ENCODE measurements around the gene PVRIG. TPM values are rescaled to one million over a fixed set of nuclear protein-coding genes. Genes with fewer than 3 reads are reported as not detected.
"Not testable (repeated sequence)": the region's sequence is repeated elsewhere in the genome, so short reads cannot be mapped to it uniquely, and the experiment has no call there.

PVRIG gene
- not detected in 2 replicates for total RNA-seq (2014; rRNA removed; shearing (Covaris generic); ENCODE audit: low replicate concordance)

DNA sequence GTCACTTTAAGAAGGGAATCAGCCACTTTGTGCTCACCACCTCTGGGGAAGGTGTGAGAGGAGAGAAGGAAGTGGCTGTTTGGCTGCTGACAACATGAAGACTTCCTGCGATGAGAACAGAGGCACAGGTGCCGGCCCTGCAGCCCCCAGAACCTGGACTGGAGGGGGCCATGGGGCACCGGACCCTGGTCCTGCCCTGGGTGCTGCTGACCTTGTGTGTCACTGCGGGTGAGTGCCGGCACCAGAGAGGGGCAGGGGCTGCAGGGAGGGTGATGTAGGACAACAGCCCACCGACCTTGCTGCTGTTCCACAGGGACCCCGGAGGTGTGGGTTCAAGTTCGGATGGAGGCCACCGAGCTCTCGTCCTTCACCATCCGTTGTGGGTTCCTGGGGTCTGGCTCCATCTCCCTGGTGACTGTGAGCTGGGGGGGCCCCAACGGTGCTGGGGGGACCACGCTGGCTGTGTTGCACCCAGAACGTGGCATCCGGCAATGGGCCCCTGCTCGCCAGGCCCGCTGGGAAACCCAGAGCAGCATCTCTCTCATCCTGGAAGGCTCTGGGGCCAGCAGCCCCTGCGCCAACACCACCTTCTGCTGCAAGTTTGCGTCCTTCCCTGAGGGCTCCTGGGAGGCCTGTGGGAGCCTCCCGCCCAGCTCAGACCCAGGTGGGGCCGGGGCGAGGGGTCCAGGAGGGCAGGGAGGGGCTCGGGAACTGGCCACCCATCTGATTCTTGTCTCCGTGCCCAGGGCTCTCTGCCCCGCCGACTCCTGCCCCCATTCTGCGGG, at the start of gene PVRIG:
Gene PVRIG (plus strand): TSS at position 149 of the 785 bp plus-strand sequence. CDS start 22 bp downstream, at position 171.
- H3K27me3 ChIP-seq, H3K4me3 ChIP-seq, H3K36me3 ChIP-seq, DNase-seq, H3K9me3 ChIP-seq: not testable (repeated sequence)

DNA sequence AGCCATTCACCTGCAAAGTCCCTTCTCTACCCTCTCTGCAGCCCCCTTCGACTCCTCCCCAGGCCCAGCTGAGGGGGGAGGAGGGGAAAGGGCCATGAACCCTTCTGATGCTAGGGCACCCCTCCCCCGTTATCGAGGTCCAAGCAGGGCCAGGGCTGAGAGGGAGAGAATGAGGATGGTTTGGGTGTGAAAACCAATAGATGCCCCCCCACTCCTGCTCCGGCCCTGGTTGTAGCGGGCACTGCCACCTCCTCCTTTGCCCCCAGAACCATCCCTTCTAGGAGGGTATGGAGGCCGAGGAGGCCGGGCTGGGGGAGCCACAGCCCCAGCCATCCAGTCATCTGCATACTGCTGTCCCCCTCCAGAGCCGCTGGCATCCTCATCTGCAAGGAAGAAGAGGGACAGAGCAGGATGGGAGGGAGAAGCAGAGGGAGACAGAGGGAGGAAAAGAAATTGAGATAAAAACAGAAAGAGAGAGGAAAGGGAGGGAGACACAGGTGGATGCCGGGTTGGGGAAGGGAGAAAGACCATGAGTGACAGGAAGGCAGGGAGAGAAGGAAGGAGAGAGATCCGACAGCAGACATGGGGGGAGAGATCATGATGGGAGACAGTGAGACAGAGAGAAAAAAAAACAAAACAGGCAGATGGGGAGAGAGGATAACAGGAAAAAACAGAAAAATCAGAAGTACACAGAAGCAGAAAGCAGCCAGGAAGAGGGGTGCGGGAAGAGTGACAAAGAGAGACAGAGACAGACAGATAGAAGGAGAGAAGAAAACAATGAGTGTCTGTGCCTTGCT, 49.5 kb upstream of the PVRIG start:
- Histone ChIP-seq H3K27me3 (no peaks in the 10 kb centered on the region), H3K4me3 (no peak overlapping the region), H3K36me3 (no peaks in the 10 kb centered on the region), H3K9me3 (no peaks in the 10 kb centered on the region)
- no peak for DNase-seq

DNA sequence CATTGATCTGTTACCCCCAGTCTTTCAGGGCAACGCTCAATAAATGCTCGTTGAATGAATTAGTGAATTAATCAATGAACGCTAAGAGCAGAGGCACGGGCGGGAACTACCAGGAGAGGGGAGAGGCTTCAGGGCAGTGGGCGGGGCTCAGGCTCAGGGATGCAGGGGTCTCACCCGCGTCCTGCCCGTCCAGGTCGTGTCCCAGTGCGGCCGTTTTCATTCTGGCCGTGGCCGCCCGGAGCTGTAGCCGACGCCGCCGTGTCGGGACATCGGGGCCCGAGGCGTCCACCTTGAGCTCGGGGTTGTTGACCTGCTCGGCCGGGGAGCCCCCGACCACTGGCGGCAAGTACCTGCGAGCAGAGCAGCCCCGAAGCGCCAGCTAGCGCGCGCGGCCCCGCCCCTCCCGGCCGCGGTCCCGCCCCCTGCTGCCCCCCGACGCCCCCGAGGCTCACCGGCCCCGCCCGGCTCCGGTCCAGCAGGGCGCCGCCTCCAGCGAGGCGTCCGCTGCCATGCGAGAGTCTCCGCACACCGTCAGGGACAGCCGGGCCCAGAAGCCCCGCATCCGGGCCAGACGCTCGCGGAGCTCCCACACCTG, 48.6 kb upstream of the PVRIG start:
- no peaks in the 10 kb centered on the region for H3K27me3 ChIP-seq
- H3K36me3 ChIP-seq = no peaks in the 10 kb centered on the region
- no peaks in the 10 kb centered on the region for H3K9me3 ChIP-seq
- DNase-seq = no peak
- no peak overlapping the region for H3K4me3 ChIP-seq

DNA sequence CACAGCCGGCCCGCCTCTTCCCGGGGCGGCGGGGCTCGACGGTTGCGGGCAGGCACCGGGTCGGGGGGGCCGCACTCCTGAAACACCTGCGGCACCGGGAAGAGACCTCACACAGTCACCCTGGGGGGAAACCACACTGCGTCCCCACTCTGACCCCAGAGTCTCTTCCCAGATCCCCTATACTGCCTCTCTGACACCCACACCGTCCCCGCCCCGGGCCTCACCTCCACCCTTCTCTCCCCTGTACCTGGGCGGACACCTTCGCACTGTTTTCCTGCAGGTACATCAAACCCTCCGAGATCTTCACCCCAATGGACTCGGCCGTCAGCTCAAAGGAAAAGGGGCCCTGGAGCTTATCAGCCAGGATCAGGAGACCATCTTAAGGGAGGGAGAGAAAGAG, 47.9 kb upstream of the PVRIG start:
- Histone ChIP-seq H3K27me3 (no peaks in the 10 kb centered on the region), H3K9me3 (no peaks in the 10 kb centered on the region), H3K36me3 (no peaks in the 10 kb centered on the region), H3K4me3 (no peak overlapping the region)
- no peak for DNase-seq

DNA sequence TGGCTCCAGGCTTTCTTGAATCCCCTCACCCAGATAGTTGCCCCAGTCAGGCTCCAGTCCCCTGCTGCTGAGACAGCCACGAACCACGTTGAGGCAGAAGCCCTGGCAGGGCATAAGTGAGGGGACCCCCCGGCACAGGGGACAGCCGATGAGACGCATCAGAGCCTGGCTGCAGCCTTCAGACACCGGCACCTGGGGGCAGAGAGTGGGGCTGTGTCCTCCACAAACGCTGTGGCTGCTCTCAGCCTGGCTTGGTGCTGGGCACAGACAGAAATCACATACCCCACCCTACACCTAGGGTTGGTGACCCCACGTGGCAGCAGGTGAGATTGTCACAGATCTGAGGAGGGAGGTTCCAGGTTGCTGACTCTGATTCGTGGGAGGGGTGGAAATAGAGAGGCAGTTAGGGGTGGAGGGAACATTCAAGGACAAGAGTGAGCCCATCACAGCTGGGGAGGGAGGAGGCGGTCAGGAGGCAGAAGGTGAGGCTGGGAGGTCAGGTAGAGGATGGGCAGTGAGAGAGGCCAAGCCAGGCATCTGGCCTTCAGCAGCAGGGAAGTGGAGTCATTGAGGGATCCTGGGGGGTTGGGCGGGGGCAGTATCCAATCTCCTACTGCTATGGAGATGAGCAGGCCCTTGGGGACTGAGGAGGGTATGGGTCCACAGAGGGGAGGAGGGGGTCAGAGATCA, 45.8 kb upstream of the PVRIG start:
- no peak overlapping the region for H3K4me3 ChIP-seq
- H3K27me3 ChIP-seq = no peaks in the 10 kb centered on the region
- H3K36me3 ChIP-seq = no peaks in the 10 kb centered on the region
- DNase-seq = no peak
- no peaks in the 10 kb centered on the region for H3K9me3 ChIP-seq

DNA sequence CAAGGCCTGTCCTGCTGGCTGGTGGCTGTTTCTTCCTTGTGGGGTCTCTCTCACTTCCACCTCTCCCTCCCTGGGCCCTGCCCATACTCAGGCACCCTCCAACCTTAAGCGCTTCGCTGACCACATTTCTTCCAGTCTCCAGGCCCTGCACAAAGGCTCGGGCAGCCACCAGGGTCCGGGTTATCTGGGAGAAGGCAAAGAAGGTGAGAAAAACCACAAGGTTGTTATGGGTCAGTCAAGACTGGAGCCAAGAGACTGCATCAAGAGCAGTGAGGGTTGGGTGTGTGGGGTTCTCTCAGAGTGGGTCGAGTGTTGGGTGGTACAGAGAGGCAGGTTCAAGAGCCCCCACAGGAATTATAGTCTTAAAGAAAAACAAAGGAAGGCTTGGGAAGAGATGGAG, 45.2 kb upstream of the PVRIG start:
- H3K27me3 ChIP-seq = no peaks in the 10 kb centered on the region
- H3K4me3 ChIP-seq = no peak overlapping the region
- DNase-seq = no peak
- H3K9me3 ChIP-seq = no peaks in the 10 kb centered on the region
- H3K36me3 ChIP-seq = no peaks in the 10 kb centered on the region

DNA sequence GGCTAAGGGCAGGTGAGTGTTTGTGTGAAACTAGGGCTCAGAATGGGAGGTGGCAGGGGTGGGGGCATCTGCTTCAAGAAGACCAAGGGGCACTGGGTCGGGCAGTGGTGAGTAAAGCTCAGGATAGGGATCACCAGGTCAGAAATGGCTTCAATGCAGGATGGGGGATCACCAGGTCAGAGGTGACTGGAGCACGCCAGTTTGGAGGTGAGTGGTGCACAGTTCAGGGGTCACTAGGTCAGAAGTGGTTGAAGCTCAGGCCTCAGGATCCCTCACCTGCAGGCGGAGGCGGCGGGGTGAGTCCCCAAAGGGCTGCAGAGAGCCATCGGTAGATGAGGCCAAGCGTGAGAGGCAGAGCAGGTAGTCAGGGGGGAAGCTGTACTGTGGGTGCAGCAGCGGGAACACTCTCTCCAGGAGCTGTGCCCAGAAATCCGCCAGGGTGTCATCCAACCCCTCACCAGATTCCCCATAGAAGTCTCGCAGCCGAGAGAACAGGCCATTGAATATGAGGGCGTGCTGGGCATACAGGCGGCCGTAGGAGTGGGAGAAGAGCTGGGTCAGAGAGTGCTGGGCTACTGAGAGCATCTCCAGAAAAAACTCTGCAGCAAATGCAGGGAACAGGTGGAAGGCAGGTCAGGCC, 44.3 kb upstream of the PVRIG start:
- Histone ChIP-seq H3K36me3 (no peaks in the 10 kb centered on the region), H3K4me3 (no peak overlapping the region), H3K27me3 (no peaks in the 10 kb centered on the region), H3K9me3 (no peaks in the 10 kb centered on the region)
- DNase-seq = no peak

DNA sequence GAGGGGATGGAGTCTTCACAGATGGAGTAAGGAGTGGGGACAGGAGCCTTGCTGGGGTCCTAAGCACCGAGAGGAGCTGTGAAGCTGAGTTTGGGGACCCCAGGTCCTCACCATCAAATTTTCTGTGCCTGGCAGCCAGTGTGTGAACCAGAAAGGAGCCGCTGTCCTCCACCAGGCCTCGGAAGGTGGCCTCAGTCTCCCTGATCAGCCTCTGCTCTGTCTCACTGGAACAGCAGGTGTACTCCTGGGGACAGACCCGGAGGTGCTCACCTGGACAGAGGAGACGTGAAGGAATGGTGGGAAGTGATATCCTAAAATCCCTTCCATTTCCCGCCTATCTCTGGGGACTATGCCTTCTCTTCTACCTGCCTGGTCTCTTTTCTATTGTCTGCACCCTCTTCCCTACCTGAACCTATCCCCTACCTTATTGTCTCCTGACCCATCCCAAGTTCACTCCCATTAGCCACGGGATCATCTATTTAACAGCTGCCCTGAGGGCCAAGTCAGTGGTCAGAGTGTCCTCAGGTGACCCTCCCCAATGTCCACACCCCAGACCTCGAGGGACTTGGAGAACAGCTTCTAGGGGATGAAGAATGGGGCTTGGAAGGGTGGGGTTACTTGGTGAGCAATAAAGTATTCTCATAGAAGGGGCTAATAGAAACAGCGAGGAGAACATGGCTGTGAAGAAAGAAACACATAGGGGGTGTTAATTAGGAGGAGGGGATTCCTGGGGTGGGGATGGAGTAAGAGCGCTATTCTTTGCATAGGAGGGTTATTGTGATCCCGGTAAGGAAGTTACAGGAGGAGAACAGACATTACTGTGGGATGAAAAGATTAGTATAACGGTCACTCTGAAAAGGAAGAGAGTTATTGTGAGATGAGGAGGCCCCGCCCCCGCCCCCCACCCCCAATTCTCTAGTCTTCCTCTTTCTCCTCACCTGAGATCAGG, 43.4 kb upstream of the PVRIG start:
- DNase-seq = no peak
- H3K4me3 ChIP-seq = peak overlapping the region; percentile 52
- no peaks in the 10 kb centered on the region for H3K9me3 ChIP-seq
- H3K27me3 ChIP-seq = no peaks in the 10 kb centered on the region
- H3K36me3 ChIP-seq = no peaks in the 10 kb centered on the region

DNA sequence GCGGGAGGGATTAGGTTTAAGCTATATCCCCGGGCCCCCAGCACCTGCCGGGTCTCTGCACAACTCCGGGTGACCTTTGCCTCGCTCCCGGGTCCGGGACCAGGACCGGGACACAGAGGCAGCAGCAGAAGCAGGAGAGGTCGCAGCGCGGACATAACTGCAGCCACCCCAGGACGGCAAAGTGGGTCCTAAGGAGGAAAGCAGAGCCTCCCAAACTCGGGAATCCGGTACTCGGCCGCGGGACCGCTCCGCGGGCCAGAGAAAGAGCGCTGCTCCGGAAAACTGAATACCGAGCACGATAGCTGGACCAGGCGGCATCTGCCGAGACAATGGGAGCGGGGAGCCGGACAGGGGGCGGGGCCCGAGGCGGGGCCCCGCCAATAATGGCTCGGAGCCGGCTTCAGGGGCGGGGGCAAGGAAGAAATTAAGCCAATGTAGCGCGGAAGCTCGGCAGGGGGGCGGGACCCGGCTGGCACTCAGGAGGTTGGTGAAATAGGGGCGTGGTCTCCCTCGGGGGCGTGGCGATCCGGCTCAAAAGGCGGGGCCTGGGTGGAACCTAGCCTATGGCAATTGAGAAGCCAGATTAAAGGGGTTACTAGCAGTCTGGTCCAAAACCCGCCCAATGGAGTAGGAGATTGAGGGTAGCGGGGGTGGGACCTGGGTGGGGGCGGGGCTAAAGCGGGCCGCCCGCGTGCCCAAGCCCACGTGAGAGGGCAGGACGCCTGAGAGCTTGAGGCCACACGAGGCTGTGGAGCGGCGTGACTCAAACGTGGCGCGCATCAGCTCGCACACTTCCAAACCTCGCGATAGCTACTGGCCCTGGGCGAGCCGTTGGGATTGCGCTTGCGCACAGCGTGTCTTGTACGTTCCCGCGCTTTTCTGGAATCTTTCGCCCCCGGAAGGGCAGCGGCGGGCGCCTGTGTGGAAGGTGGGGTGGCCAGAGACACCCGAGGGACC, 42.4 kb upstream of the PVRIG start, which contains the start of the genes GPC2 and STAG3:
Gene GPC2 (minus strand): TSS at position 337 of the 957 bp plus-strand sequence. CDS start 182 bp downstream, at position 155.
Gene STAG3 (plus strand): TSS at position 874 of the 957 bp plus-strand sequence. CDS start 2,639 bp downstream, outside the sequence.
- peak within 1 kb of the TSS; percentile 52 for H3K4me3 ChIP-seq
- H3K36me3 ChIP-seq = no peaks in the 10 kb centered on the region
- no peaks in the 10 kb centered on the region for H3K9me3 ChIP-seq
- peak; percentile 87 for DNase-seq
- no peaks in the 10 kb centered on the region for H3K27me3 ChIP-seq

DNA sequence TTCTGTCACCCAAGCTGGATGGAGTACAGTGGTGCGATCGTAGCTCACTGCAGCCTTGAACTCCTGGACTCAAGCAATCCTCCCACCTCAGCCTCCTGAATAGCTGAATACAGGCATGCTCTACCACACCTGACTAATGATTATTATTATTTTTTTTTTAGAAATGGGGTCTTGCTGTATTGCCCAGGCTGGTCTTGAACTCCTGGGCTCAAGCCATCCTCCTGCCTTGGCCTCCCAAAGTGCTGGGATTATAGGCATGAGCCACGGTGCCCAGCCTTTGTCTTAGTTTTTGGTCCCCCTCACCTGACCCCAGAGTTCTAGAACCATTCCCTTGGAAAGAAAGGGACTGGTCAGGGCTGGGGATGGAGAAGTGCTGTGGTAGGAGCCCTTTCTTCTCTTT, 39.7 kb upstream of the PVRIG start:
- H3K36me3 ChIP-seq, H3K4me3 ChIP-seq, H3K9me3 ChIP-seq, DNase-seq, H3K27me3 ChIP-seq: not testable (repeated sequence)

DNA sequence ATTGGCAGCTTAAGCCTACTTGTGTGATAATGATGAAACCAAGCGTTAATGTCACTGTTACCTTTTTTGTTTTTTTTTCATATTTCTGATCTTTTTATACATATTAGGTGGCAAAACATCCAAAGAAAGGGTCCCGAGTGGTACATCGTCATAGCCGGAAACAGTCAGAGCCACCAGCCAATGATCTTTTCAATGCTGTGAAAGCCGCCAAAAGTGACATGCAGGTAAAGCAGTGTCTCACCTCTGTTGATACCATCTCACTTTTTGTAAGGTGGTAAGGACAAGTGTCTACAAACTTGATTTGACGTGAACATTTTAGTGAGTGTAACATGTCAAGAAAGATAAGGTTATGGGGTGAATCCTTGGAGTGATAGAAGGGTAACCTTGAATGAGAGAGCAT, 37.1 kb upstream of the PVRIG start:
- not testable (repeated sequence) for H3K27me3 ChIP-seq, H3K36me3 ChIP-seq, H3K9me3 ChIP-seq, DNase-seq, H3K4me3 ChIP-seq

DNA sequence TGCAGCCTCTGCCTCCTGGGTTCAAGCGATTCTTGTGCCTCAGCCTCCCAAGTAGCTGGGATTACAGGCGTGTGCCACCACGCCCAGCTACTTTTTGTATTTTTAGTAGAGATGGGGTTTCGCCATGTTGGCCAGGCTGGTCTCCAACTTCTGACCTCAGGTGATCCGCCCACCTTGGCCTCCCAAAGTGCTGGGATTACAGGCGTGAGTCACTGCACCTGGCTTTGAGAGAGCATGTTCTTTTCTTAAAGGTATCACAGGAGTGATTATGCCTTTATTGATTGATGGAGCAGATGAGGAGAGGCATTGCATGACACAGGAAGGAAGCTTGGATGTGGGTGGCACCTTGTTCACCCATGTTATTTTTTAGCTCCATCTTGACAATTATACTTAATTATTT, 36.7 kb upstream of the PVRIG start:
- H3K4me3 ChIP-seq, DNase-seq, H3K9me3 ChIP-seq, H3K36me3 ChIP-seq, H3K27me3 ChIP-seq: not testable (repeated sequence)

DNA sequence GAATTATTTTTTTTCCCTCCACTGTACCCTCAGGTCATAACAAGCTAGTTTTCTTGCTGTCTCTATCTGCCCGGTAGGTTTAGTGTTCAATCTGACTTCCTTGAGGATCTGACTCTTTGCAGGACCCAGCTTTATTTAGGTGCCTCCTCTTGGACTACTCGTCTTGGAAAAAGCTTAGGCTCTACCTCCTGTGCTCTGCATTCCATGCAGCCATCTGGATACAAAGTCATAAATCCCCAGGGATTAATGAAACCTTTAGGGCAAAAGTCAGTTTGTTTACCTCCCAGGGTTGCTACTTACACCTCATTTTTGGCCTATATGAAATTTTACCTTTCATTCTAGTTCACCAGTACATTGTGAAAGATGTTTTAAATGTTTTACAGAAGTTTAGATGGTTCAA, 34.0 kb upstream of the PVRIG start:
- no peaks in the 10 kb centered on the region for H3K36me3 ChIP-seq

DNA sequence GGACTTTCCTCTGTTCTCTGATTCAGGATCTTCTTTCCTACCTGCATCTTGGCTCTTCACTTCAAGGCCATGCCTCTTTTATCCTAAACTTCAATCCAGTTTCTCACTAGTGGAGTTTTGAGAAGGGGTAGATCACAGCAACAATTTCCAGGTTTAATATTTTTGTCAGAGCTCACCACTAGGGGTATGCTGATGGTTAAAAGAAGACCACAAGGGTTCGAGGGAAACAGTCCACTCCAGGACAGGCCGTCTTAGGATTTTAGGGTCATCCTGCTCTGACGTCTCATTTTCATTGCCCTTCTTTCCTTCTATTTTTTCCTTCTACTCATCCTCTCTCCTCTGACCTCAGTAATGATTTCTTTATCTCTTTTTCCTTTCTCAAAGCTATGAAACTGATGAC, 30.7 kb upstream of the PVRIG start:
- no peak for DNase-seq
- H3K4me3 ChIP-seq = no peak overlapping the region
- no peaks in the 10 kb centered on the region for H3K27me3 ChIP-seq
- H3K9me3 ChIP-seq = no peaks in the 10 kb centered on the region
- no peaks in the 10 kb centered on the region for H3K36me3 ChIP-seq

More for the DNA sequence above, 34.0 kb upstream of the PVRIG start:
- DNase-seq = no peak
- Histone ChIP-seq H3K4me3 (no peak overlapping the region), H3K27me3 (no peaks in the 10 kb centered on the region), H3K9me3 (no peaks in the 10 kb centered on the region)
